HepG2 (cell line): Measurements from ENCODE around the gene FAM174C. TPM values are rescaled to one million over a fixed set of nuclear protein-coding genes. Genes with fewer than 3 reads are reported as not detected.

ENCODE experiments used
- NCOA1 ChIP-seq: sonication (generic); formaldehyde crosslinking; IDR thresholded peaks from 2 replicates; pipeline ENCODE4 v1.9.0; 2021; ENCODE audit warnings: missing genetic modification reagents
- SNAPC4 ChIP-seq: sonication (generic); formaldehyde crosslinking; IDR thresholded peaks from 2 replicates; pipeline ENCODE4 v1.4.0; 2020; ENCODE audit warnings: mild to moderate bottlenecking, missing genetic modification reagents
- ZBTB26 ChIP-seq: IDR thresholded peaks from 2 replicates; pipeline ENCODE4 v1.6.1; 2016; ENCODE audit warnings: missing compliant biosample characterization, missing genetic modification reagents, borderline replicate concordance
- ZFP91 ChIP-seq: sonication (generic); formaldehyde crosslinking; IDR thresholded peaks from 2 replicates; pipeline ENCODE4 v1.9.0; 2022; ENCODE audit warnings: missing genetic modification reagents, mild to moderate bottlenecking, borderline replicate concordance
- ZNF350 ChIP-seq: sonication (generic); formaldehyde crosslinking; IDR thresholded peaks from 2 replicates; pipeline ENCODE4 v1.4.0; 2020; ENCODE audit warnings: mild to moderate bottlenecking, low read depth, missing genetic modification reagents, borderline replicate concordance
- ZNF44 ChIP-seq: sonication (generic); formaldehyde crosslinking; IDR thresholded peaks from 2 replicates; pipeline ENCODE4 v1.5.1; 2020; ENCODE audit warnings: mild to moderate bottlenecking, missing genetic modification reagents
- ZNF546 ChIP-seq: sonication (generic); formaldehyde crosslinking; conservative IDR thresholded peaks from 2 replicates; pipeline ENCODE4 v1.8.1; 2023; ENCODE audit warnings: mild to moderate bottlenecking, missing genetic modification reagents
- polyA plus RNA-seq, 8 experiments: library from polyadenylated mRNA; depleted of rRNA in 3 of 8; stranded (reverse) in 7 of 8; unstranded in 1 of 8; fragments of >200 nt; fragmentation: Illumina TruSeq in 4 of 8; extraction: Trizol in 4 of 8; gene quantifications; 2 replicates each; pipeline versions ENCODE4 v1.2.1 to v1.2.3, GENCODE V29; 2011 to 2016; ENCODE audit warnings: low read depth in 4 of 8, missing spikeins in 1 of 8, mixed read lengths in 1 of 8; ENCODE audit not compliant: insufficient read depth in 1 of 8
- total RNA-seq, 5 experiments: library from RNA; depleted of rRNA; stranded (reverse); fragments of >200 nt; fragmentation: Illumina TruSeq; extraction: Trizol; gene quantifications; 2 replicates each; pipeline ENCODE4 v1.2.3, GENCODE V29; 2016; ENCODE audit warnings: low read depth in 1 of 5

FAM174C gene
- total and polyA plus RNA-seq, 2 of the 13 experiments (the other 11 are each of a cell fraction or from before 2014, with no cell fraction given), result 19.5 to 31.3 TPM

GRCh38 chr19:1244693-1245451, 30.5 kb upstream of the FAM174C start (continued):
- TF ChIP-seq NCOA1 (CRISPR knock-in tag) (peak; percentile 94; the same call in 1 of the 2 replicates), ZNF350 (peak; percentile 89; the same call in 1 of the 2 replicates), ZFP91 (CRISPR knock-in tag) (peak; percentile 92), ZNF44 (CRISPR knock-in tag) (no peak), ZNF546 (CRISPR knock-in tag) (no peak), ZBTB26 (peak; percentile 76; the same call in 1 of the 2 replicates), SNAPC4 (CRISPR knock-in tag) (peak; percentile 71; the same call in 1 of the 2 replicates)
